ENCODE measurements around the gene RPS21. TPM values are rescaled to one million over a fixed set of nuclear protein-coding genes. Genes with fewer than 3 reads are reported as not detected.

The RPS21 gene
- total and polyA plus RNA-seq, 2 of the 13 experiments (the other 11 are each of a cell fraction or from before 2014, with no cell fraction given) = 2,647 to 11,063 TPM

- DNase-seq (ENCODE audit: low spot score) = no peak
- no peak for ATAC-seq
- Histone ChIP-seq H3K4me1 (ENCODE audit: insufficient read depth, low read length) (peaks cover 29% of the 10 kb centered on the region), H2AFZ (ENCODE audit: low read length) (no peak overlapping the region), H4K20me1 (ENCODE audit: insufficient read depth, low read length) (peaks cover 15% of the 10 kb centered on the region), H3K27me3 (ENCODE audit: control insufficient read depth in 1 of 2, insufficient read depth in 2 of 2, low read length in 2 of 2) (no peaks in the 10 kb centered on the region; a peak in 2 of 5 replicates), H3K27ac (ENCODE audit: extremely low read length, insufficient read depth, low read length) (no peak overlapping the region), H3K4me3 (replicated peaks in 1 of 3; ENCODE audit: insufficient read depth in 1 of 3, low read depth in 2 of 3, low read length in 3 of 3) (no peak overlapping the region), H3K9ac (ENCODE audit: insufficient read depth, low read depth, low read length) (no peak overlapping the region), H3K79me2 (ENCODE audit: insufficient read depth, low read length) (peaks cover 36% of the 10 kb centered on the region), H3K36me3 (replicated peaks in 1 of 2; ENCODE audit: control insufficient read depth in 1 of 2, insufficient read depth in 2 of 2, low read length in 2 of 2) (peaks cover 19 to 42% of the 10 kb centered on the region in 2 experiments), H3K9me3 (ENCODE audit: low read length) (no peaks in the 10 kb centered on the region), H3K4me2 (ENCODE audit: low read depth, low read length) (no peak overlapping the region)
- no TSS peak for BruUV-seq (replicated peaks)
- TF ChIP-seq TMF1 (CRISPR knock-in tag; IDR thresholded peaks at IDR 0.05; ENCODE audit: low read depth) (no peak), RAD21 (CRISPR knock-in tag; IDR thresholded peaks at IDR 0.05) (peak; percentile 25; the same call in 1 of the 2 replicates), DMAP1 (CRISPR knock-in tag; IDR thresholded peaks at IDR 0.05) (no peak), POLR2G (IDR thresholded peaks at IDR 0.05; ENCODE audit: low read depth, low read length) (peak; percentile 24; the same call in 1 of the 2 replicates), NBN (conservative IDR thresholded peaks at IDR 0.05) (no peak), RBFOX2 (IDR thresholded peaks at IDR 0.05; ENCODE audit: low read depth, low read length) (peak; percentile 3), AGO2 (optimal IDR thresholded peaks at IDR 0.05; ENCODE audit: low read depth, low read length) (peak; percentile 68), ZNF691 (CRISPR knock-in tag; IDR thresholded peaks at IDR 0.05; ENCODE audit: borderline replicate concordance, low read depth) (no peak), POLR2A (IDR thresholded peaks at IDR 0.05; ENCODE audit: insufficient read depth in 1 of 2, low read depth in 2 of 2, low read length in 2 of 2) (peak in 1 of 2 experiments; percentile 34; a peak in 2 of 4 replicates)
- TF ChIP-seq, protein P1, sequence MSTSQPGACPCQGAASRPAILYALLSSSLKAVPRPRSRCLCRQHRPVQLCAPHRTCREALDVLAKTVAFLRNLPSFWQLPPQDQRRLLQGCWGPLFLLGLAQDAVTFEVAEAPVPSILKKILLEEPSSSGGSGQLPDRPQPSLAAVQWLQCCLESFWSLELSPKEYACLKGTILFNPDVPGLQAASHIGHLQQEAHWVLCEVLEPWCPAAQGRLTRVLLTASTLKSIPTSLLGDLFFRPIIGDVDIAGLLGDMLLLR (CRISPR knock-in tag; IDR thresholded peaks at IDR 0.05) = peak; percentile 61
- TF ChIP-seq, protein P2, sequence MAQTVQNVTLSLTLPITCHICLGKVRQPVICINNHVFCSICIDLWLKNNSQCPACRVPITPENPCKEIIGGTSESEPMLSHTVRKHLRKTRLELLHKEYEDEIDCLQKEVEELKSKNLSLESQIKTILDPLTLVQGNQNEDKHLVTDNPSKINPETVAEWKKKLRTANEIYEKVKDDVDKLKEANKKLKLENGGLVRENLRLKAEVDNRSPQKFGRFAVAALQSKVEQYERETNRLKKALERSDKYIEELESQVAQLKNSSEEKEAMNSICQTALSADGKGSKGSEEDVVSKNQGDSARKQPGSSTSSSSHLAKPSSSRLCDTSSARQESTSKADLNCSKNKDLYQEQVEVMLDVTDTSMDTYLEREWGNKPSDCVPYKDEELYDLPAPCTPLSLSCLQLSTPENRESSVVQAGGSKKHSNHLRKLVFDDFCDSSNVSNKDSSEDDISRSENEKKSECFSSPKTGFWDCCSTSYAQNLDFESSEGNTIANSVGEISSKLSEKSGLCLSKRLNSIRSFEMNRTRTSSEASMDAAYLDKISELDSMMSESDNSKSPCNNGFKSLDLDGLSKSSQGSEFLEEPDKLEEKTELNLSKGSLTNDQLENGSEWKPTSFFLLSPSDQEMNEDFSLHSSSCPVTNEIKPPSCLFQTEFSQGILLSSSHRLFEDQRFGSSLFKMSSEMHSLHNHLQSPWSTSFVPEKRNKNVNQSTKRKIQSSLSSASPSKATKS (CRISPR knock-in tag; IDR thresholded peaks at IDR 0.05) = no peak
- ChIA-PET POLR2A (interaction anchor here (1.1 kb wide), 1 partner anchor 16 kb away, joined by 3 read pairs; no protein-coding TSS in a partner anchor), CTCF (ENCODE audit: low intra/inter-chr PET ratio, low total read pairs) (no interaction called here)
- WGBS (ENCODE audit: low lambda C conversion rate) = 88% methylated on average over 5 of the region's 5 CpGs
- in situ Hi-C loops (cut with HindIII; ENCODE audit: extremely low pct_ligation_motif_present, low pct_unique_long_range_greater_than_20kb) (no loop called here), intact Hi-C loops (cut with micrococcal nuclease; ENCODE audit: unreplicated experiment) (no loop called here)
- no peak for FAIRE-seq
Observed at GRCh38 chr20:62389601-62390087, 2.7 kb downstream of the RPS21 start.

Data from HepG2 (cell line).